Mucosa of rectum (tissue), 2 donors: ENCODE measurements around the gene U2AF1L4.

Source experiments
- H3K27ac ChIP-seq, 2 donors: one replicate each; pipeline ENCODE4 v1.7.0; 2013; ENCODE audit warnings: inconsistent platforms in 2 of 2, low read depth in 2 of 2, low read length in 2 of 2
- H3K27me3 ChIP-seq, 2 donors: one replicate each; pipeline ENCODE4 v1.7.0; 2013; ENCODE audit warnings: low read length in 2 of 2; ENCODE audit not compliant: control insufficient read depth in 2 of 2, insufficient read depth in 2 of 2
- H3K36me3 ChIP-seq, 2 donors: one replicate each; pipeline ENCODE4 v1.7.0; 2013; ENCODE audit warnings: low read length in 2 of 2; ENCODE audit not compliant: control insufficient read depth in 2 of 2, insufficient read depth in 2 of 2
- H3K4me1 ChIP-seq, 2 donors: one replicate each; pipeline ENCODE4 v1.7.0; 2013; ENCODE audit warnings: low read length in 2 of 2, mild to moderate bottlenecking in 1 of 2; ENCODE audit not compliant: control insufficient read depth in 2 of 2, insufficient read depth in 2 of 2
- H3K4me3 ChIP-seq, 2 donors: one replicate each; pipeline ENCODE4 v1.7.0; 2013; ENCODE audit warnings: low read length in 2 of 2
- H3K9ac ChIP-seq, 2 donors: one replicate each; pipeline ENCODE4 v1.7.0; 2013; ENCODE audit warnings: low read length in 2 of 2, low read depth in 1 of 2, mild to moderate bottlenecking in 1 of 2
- H3K9me3 ChIP-seq, 2 donors: one replicate each; pipeline ENCODE4 v1.7.0; 2013; ENCODE audit warnings: low read length in 2 of 2; ENCODE audit not compliant: control insufficient read depth in 2 of 2
- donor health status: healthy.
- donor health status: Normal muscosa, but diverticular disease.

The U2AF1L4 gene

DNA sequence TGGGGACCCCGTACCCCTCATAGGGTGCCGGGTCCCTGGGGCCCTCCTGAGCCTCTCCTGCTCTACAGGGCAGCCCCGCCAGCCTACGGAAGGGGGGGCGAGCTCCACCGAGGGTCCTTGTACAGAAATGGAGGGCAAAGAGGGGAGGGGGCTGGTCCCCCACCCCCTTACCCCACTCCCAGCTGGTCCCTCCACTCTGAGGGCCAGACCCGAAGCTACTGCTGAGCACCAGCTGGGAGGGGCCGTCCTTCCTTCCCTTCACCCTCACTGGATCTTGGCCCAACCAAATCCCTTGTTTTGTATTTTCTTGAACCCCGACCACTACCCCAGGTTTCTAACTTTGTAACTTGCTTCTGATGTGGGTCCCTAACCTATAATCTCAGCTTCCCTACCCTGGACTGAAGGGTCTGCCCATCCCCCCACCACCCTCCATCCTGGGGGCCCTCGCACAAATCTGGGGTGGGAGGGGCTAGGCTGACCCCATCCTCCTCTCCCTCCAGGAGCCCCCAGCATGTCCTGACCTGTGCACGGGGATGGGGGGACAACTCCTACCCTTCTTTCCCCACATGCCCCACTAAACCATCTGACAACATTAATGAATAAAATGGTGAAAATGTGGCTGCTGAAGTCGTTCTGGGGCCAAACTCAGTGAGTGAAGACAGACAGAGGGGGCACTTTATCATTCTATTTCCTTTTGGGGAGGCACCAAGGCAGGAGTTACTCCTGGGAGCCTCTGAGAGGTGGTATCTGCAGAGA, 43.2 kb upstream of the U2AF1L4 start:
- no peak overlapping the region for H3K4me3 ChIP-seq
- no peaks in the 10 kb centered on the region for H3K36me3 ChIP-seq
- H3K27me3 ChIP-seq = no peaks in the 10 kb centered on the region
- H3K9ac ChIP-seq = no peak overlapping the region
- no peak overlapping the region for H3K27ac ChIP-seq
- H3K9me3 ChIP-seq = no peaks in the 10 kb centered on the region
- H3K4me1 ChIP-seq = no peaks in the 10 kb centered on the region

GRCh38 chr19:35787227-35787799, 42.1 kb upstream of the U2AF1L4 start:
- Histone ChIP-seq H3K27me3 (no peaks in the 10 kb centered on the region), H3K27ac (no peak overlapping the region), H3K4me1 (no peaks in the 10 kb centered on the region), H3K9me3 (no peaks in the 10 kb centered on the region), H3K9ac (no peak overlapping the region), H3K36me3 (no peaks in the 10 kb centered on the region), H3K4me3 (no peak overlapping the region)

DNA sequence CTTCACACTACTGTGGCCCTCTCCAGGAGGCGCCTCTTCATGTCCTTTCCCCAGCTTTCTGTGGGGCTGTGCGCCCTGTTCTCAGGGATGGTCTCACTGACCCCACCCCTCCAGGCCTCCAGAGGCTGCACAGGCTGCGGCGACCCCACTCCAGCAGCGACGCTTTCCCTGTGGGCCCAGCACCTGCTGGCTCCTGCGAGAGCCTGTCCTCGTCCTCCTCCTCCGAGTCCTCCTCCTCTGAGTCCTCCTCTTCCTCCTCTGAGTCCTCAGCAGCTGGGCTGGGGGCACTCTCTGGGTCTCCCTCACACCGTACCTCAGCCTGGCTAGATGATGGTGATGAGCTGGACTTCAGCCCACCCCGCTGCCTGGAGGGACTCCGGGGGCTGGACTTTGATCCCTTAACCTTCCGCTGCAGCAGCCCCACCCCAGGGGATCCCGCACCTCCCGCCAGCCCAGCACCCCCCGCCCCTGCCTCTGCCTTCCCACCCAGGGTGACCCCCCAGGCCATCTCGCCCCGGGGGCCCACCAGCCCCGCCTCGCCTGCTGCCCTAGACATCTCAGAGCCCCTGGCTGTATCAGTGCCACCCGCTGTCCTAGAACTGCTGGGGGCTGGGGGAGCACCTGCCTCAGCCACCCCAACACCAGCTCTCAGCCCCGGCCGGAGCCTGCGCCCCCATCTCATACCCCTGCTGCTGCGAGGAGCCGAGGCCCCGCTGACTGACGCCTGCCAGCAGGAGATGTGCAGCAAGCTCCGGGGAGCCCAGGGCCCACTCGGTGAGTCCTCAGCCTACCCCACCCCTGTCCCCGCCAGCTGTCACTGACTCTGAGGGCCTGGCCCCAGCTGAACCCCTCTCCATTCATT, 41.3 kb upstream of the U2AF1L4 start:
- no peaks in the 10 kb centered on the region for H3K27me3 ChIP-seq
- no peaks in the 10 kb centered on the region for H3K4me1 ChIP-seq
- H3K27ac ChIP-seq = no peak overlapping the region
- no peaks in the 10 kb centered on the region for H3K9me3 ChIP-seq
- no peak overlapping the region for H3K9ac ChIP-seq
- H3K36me3 ChIP-seq = peaks cover 0 to under 1% of the 10 kb centered on the region in 2 donors
- H3K4me3 ChIP-seq = no peak overlapping the region

- H3K4me1 ChIP-seq = no peaks in the 10 kb centered on the region
- no peaks in the 10 kb centered on the region for H3K27me3 ChIP-seq
- H3K36me3 ChIP-seq = peaks cover 0 to 3% of the 10 kb centered on the region in 2 donors
- H3K4me3 ChIP-seq = no peak overlapping the region
- H3K9me3 ChIP-seq = no peaks in the 10 kb centered on the region
- no peak overlapping the region for H3K27ac ChIP-seq
- no peak overlapping the region for H3K9ac ChIP-seq
Measured at GRCh38 chr19:35785339-35785627, 40.1 kb upstream of the U2AF1L4 start.

GRCh38 chr19:35784503-35785338, 39.5 kb upstream of the U2AF1L4 start:
- Histone ChIP-seq H3K9me3 (no peaks in the 10 kb centered on the region), H3K27ac (no peak overlapping the region), H3K4me3 (no peak overlapping the region), H3K36me3 (peaks cover 0 to 3% of the 10 kb centered on the region in 2 donors), H3K27me3 (no peaks in the 10 kb centered on the region), H3K9ac (no peak overlapping the region), H3K4me1 (no peaks in the 10 kb centered on the region)

DNA sequence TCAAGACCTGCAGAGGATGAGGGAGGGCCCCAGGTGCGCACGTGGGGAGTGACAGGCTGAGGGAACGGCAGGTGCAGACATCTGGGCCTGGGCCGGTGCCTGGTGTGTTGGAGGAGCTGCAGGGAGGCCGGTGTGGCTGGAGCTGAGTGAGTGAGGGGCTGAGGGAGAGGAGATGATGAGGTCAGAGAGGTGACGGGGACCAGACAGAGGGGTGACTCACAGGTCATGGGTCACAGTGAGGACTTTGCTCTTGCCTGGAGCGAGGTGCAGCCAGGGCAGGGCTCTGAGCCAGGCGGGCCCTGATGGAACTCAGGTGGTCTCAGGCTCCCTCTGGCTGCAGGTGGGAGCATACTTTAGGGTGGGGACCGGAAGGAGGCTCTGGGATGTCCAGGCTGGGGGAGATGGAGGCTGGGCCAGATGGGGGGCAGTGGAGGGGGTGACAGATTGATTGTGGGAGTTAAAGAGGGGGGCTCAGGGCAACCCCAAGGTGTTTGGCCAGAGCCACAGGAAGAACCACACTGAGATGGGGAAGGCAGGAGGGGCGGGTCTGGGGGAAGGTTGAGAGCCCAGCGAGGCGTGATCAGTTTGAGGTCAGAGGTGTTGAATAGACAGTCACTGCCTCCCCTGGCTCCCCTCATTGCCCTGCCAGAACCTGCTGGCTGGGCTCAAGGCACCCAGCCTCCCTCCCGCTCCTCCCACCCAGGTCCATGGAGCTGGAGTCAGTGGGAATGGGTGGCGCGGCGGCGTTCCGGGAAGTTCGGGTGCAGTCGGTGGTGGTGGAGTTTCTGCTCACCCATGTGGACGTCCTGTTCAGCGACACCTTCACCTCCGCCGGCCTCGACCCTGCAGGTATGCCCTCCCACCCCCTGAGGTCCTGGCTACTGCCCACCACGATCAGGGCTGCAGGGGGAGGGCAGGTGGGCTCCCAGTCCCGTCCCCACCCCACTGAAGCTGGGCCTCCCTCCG, 38.5 kb upstream of the U2AF1L4 start:
- Histone ChIP-seq H3K27me3 (no peaks in the 10 kb centered on the region), H3K9me3 (no peaks in the 10 kb centered on the region), H3K9ac (no peak overlapping the region), H3K4me1 (no peaks in the 10 kb centered on the region), H3K4me3 (no peak overlapping the region), H3K36me3 (peaks cover 2 to 3% of the 10 kb centered on the region in 2 donors), H3K27ac (no peak overlapping the region)

DNA sequence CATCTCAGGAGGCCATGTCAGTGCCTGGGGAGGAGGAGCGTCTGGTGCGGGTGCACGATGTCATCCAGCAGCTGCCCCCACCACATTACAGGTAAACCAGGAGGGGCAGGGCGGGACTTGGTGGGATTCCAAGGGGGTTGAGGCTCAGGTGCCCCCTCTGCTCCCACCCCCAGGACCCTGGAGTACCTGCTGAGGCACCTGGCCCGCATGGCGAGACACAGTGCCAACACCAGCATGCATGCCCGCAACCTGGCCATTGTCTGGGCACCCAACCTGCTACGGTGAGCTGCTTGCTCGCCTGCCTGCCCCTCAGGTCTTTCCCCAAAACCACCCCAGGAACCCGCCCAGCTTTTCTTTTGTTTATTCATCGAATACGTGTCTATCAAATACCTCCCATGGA, 37.4 kb upstream of the U2AF1L4 start:
- H3K9me3 ChIP-seq = no peaks in the 10 kb centered on the region
- no peak overlapping the region for H3K9ac ChIP-seq
- no peak overlapping the region for H3K4me3 ChIP-seq
- H3K27me3 ChIP-seq = no peaks in the 10 kb centered on the region
- no peaks in the 10 kb centered on the region for H3K4me1 ChIP-seq
- H3K27ac ChIP-seq = no peak overlapping the region
- peaks cover 3 to 4% of the 10 kb centered on the region in 2 donors for H3K36me3 ChIP-seq

GRCh38 chr19:35781650-35782049, 36.4 kb upstream of the U2AF1L4 start:
- Histone ChIP-seq H3K27me3 (no peaks in the 10 kb centered on the region), H3K27ac (no peak overlapping the region), H3K9ac (no peak overlapping the region), H3K9me3 (no peaks in the 10 kb centered on the region), H3K4me3 (no peak overlapping the region), H3K36me3 (peaks cover 3 to 4% of the 10 kb centered on the region in 2 donors), H3K4me1 (no peaks in the 10 kb centered on the region)

DNA sequence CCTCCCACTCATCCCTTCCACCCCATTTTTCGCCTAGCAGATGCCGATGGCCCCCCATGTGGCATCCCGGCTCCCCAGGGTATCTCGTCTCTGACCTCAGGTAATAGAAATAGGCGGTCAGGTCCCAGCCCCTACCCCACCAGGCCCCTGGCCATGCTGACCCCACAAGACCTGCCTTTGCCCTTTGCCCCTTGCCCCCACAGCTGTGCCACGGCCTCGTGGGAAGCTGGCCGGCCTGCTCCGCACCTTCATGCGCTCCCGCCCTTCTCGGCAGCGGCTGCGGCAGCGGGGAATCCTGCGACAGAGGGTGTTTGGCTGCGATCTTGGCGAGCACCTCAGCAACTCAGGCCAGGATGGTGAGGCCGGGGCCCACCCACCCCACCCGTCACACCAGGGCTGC, 35.5 kb upstream of the U2AF1L4 start:
- Histone ChIP-seq H3K27ac (no peak overlapping the region), H3K4me1 (peaks cover 0 to 2% of the 10 kb centered on the region in 2 donors), H3K4me3 (no peak overlapping the region), H3K27me3 (no peaks in the 10 kb centered on the region), H3K9ac (no peak overlapping the region), H3K36me3 (peaks cover 3 to 4% of the 10 kb centered on the region in 2 donors), H3K9me3 (no peaks in the 10 kb centered on the region)
